DOHH2 (cell line): Measurements from ENCODE around the gene UBE4A.

ENCODE experiments used
- H3F3A ChIP-seq: fragments of 200-600 bp; sonication (generic), shearing (Covaris generic); 2 replicates; pipeline ENCODE4 v1.6.0; 2016; ENCODE audit warnings: antibody characterized with exemption, mild to moderate bottlenecking; ENCODE audit not compliant: control insufficient read depth, insufficient read depth
- H3K27ac ChIP-seq: fragments of 200-600 bp; sonication (generic); 2 replicates; pipeline ENCODE4 v1.5.1; 2014; ENCODE audit warnings: low read depth, mild to moderate bottlenecking, low read length, moderate library complexity
- H3K27me3 ChIP-seq: fragments of 200-600 bp; sonication (generic); 2 replicates; pipeline ENCODE4 v1.6.1; 2014; ENCODE audit warnings: mild to moderate bottlenecking, low read length, mixed read lengths; ENCODE audit not compliant: control insufficient read depth
- H3K36me3 ChIP-seq: fragments of 200-600 bp; sonication (generic); 2 replicates; pipeline ENCODE4 v1.6.1; 2014; ENCODE audit warnings: mild to moderate bottlenecking, low read length, moderate library complexity, mixed read lengths; ENCODE audit not compliant: control insufficient read depth
- H3K4me1 ChIP-seq: fragments of 200-600 bp; sonication (generic); 2 replicates; pipeline ENCODE4 v1.6.1; 2014; ENCODE audit warnings: mild to moderate bottlenecking, low read length, mixed read lengths; ENCODE audit not compliant: control insufficient read depth
- H3K4me2 ChIP-seq: fragments of 200-600 bp; sonication (generic); 2 replicates; pipeline ENCODE4 v1.6.0; 2014; ENCODE audit warnings: mild to moderate bottlenecking, low read length, moderate library complexity
- H3K4me3 ChIP-seq: fragments of 200-600 bp; sonication (generic); 2 replicates; pipeline ENCODE4 v1.5.1; 2014; ENCODE audit warnings: mild to moderate bottlenecking, low read length, mixed read lengths
- H3K79me2 ChIP-seq: fragments of 200-600 bp; sonication (generic); 2 replicates; pipeline ENCODE4 v1.6.1; 2014; ENCODE audit warnings: mild to moderate bottlenecking, low read length, mixed read lengths; ENCODE audit not compliant: control insufficient read depth
- H3K9me2 ChIP-seq: fragments of 200-600 bp; sonication (generic); replicated peaks from 2 replicates; pipeline ENCODE4 v1.6.1; 2014; ENCODE audit warnings: mild to moderate bottlenecking, low read length, mixed read lengths; ENCODE audit not compliant: control insufficient read depth
- H3K9me3 ChIP-seq: fragments of 200-600 bp; sonication (generic); 2 replicates; pipeline ENCODE4 v1.6.1; 2014; ENCODE audit warnings: antibody characterized with exemption, low read length, mixed read lengths; ENCODE audit not compliant: control insufficient read depth, insufficient read depth
- H4K20me1 ChIP-seq: fragments of 200-600 bp; sonication (generic); 2 replicates; pipeline ENCODE4 v1.6.0; 2014; ENCODE audit warnings: low read depth, mild to moderate bottlenecking, antibody characterized with exemption, low read length, moderate library complexity; ENCODE audit not compliant: control insufficient read depth, insufficient read depth
- CTCF ChIP-seq: fragments of 200-600 bp; sonication (generic); IDR thresholded peaks from one replicate; pipeline ENCODE4 v1.5.1; 2014; ENCODE audit warnings: antibody characterized with exemption, mild to moderate bottlenecking, low read depth, low read length; ENCODE audit not compliant: poor library complexity, severe bottlenecking
- EZH2phosphoT487 ChIP-seq: fragments of 200-600 bp; sonication (generic); IDR thresholded peaks from 2 replicates; pipeline ENCODE4 v1.6.1; 2017; ENCODE audit warnings: borderline replicate concordance, mild to moderate bottlenecking, antibody characterized with exemption, low read length, moderate library complexity, mixed read lengths

UBE4A gene

DNA sequence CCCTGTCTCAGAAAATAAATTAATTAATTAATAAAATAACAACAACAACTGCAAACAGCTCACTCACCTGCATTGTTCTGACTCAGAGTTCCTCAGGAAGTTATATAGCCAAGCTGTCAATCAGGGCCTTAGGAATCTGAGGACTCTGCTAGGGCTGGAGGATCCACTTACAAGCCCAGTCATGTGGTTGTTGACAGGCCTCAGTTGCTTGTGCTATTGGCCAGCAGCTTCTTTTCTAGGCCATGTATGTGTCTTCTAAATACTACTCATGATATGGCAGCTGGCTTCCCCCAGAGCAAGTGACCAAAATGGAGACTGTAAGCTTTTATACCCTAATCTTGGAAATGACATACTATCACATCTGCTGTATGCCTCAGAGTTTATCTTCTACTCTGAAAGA, 21.2 kb downstream of the UBE4A start:
- TF ChIP-seq EZH2phosphoT487 = no peak
- no peak for TF ChIP-seq CTCF
- H3K36me3 ChIP-seq = peaks cover 84% of the 10 kb centered on the region
- H4K20me1 ChIP-seq = no peaks in the 10 kb centered on the region
- no peak overlapping the region for H3K4me3 ChIP-seq
- no peaks in the 10 kb centered on the region for H3F3A ChIP-seq
- H3K27ac ChIP-seq = no peak overlapping the region
- no peaks in the 10 kb centered on the region for H3K9me3 ChIP-seq
- no peaks in the 10 kb centered on the region for H3K4me1 ChIP-seq
- no peak overlapping the region for H3K4me2 ChIP-seq
- no peaks in the 10 kb centered on the region for H3K27me3 ChIP-seq
- no peaks in the 10 kb centered on the region for H3K79me2 ChIP-seq
- H3K9me2 ChIP-seq = no peaks in the 10 kb centered on the region

DNA sequence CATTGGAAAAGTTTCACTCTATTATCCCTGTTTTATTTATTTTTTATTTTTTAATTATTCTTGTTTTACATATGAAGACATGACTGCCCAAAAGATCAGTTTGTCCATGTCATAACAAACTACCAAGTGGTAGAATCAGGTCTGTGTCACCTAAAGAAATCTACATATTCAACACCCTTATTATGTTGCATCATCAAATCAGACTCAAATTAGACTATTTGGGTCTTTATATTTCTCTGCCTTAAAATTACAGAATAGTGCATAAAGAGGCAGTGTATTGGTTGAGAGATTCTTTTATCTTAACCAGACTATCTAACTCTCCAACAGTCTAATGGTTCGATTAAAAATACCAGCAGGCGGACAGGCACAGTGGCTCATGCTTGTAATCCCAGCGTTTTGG, 23.6 kb downstream of the UBE4A start:
- H3K27ac ChIP-seq = no peak overlapping the region
- H3K27me3 ChIP-seq = no peaks in the 10 kb centered on the region
- H3F3A ChIP-seq = no peaks in the 10 kb centered on the region
- TF ChIP-seq EZH2phosphoT487 = no peak
- no peaks in the 10 kb centered on the region for H4K20me1 ChIP-seq
- H3K9me2 ChIP-seq = no peaks in the 10 kb centered on the region
- peaks cover 90% of the 10 kb centered on the region for H3K36me3 ChIP-seq
- H3K4me3 ChIP-seq = no peak overlapping the region
- no peaks in the 10 kb centered on the region for H3K4me1 ChIP-seq
- H3K79me2 ChIP-seq = no peaks in the 10 kb centered on the region
- H3K9me3 ChIP-seq = no peaks in the 10 kb centered on the region
- H3K4me2 ChIP-seq = no peak overlapping the region

- Histone ChIP-seq H3K4me2 (no peak overlapping the region), H3K27me3 (no peaks in the 10 kb centered on the region), H3K79me2 (no peaks in the 10 kb centered on the region), H3K4me3 (no peak overlapping the region), H3K9me3 (no peaks in the 10 kb centered on the region), H3K9me2 (no peaks in the 10 kb centered on the region), H3K36me3 (peaks cover 90% of the 10 kb centered on the region), H4K20me1 (no peaks in the 10 kb centered on the region), H3K4me1 (no peaks in the 10 kb centered on the region), H3K27ac (no peak overlapping the region), H3F3A (no peaks in the 10 kb centered on the region)
- TF ChIP-seq EZH2phosphoT487 = no peak
- TF ChIP-seq CTCF = no peak
Measured at GRCh38 chr11:118383657-118384056, 24.3 kb downstream of the UBE4A start.

DNA sequence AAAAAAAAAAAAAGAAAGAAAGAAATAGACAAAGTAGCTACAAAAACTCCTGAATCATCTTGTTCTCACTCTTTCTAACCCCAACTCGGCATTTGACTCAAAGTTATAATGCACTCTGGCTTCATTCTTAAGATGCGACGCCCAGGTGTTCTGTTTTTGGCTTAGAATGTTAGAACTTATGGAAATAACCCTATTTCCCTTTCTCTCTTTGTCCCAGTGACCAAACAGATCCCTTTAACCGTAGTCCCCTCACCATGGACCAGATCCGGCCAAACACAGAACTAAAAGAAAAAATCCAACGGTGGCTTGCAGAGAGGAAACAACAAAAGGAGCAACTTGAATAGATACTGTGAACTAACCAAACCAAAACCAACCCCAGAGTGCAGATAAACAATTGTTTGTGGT, 36.7 kb downstream of the UBE4A start:
- H3K36me3 ChIP-seq = peaks cover 66% of the 10 kb centered on the region

More for the DNA sequence above, 36.7 kb downstream of the UBE4A start:
- H3K4me1 ChIP-seq = peaks cover 26% of the 10 kb centered on the region
- no peak for TF ChIP-seq CTCF
- no peak overlapping the region for H3K4me2 ChIP-seq
- H3K4me3 ChIP-seq = no peak overlapping the region
- H3K9me3 ChIP-seq = no peaks in the 10 kb centered on the region
- no peak overlapping the region for H3K27ac ChIP-seq
- H3K79me2 ChIP-seq = peaks cover 5% of the 10 kb centered on the region
- H3F3A ChIP-seq = peaks cover 18% of the 10 kb centered on the region
- no peaks in the 10 kb centered on the region for H3K27me3 ChIP-seq
- H3K9me2 ChIP-seq = no peaks in the 10 kb centered on the region
- no peaks in the 10 kb centered on the region for H4K20me1 ChIP-seq
